ENCODE data around the gene UFL1.
"Not testable (repeated sequence)": the region's sequence is repeated elsewhere in the genome, so short reads cannot be mapped to it uniquely, and the experiment has no call there.

Gene UFL1

GRCh38 chr6:96545882-96546281 is 24.3 kb downstream of the UFL1 start:
- no peak for TF ChIP-seq CTCF (conservative IDR thresholded peaks at IDR 0.05)
- no peak for TF ChIP-seq ZFX (IDR thresholded peaks at IDR 0.05)
- H3K27ac ChIP-seq, result no peak overlapping the region

GRCh38 chr6:96547654-96548053 is 26.0 kb downstream of the UFL1 start:
- TF ChIP-seq CTCF (conservative IDR thresholded peaks at IDR 0.05), result no peak
- no peak for TF ChIP-seq ZFX (IDR thresholded peaks at IDR 0.05)
- H3K27ac ChIP-seq, result no peak overlapping the region

- TF ChIP-seq ZFX (IDR thresholded peaks at IDR 0.05) (no peak), CTCF (conservative IDR thresholded peaks at IDR 0.05) (no peak)
- no peak overlapping the region for H3K27ac ChIP-seq
Observed at GRCh38 chr6:96554558-96554957, 33.0 kb downstream of the UFL1 start.

- H3K27ac ChIP-seq, result not testable (repeated sequence)
Observed at GRCh38 chr6:96559740-96560139, 38.1 kb downstream of the UFL1 start.

- no peak within 1 kb of the TSS for H3K27ac ChIP-seq
- TF ChIP-seq CTCF (conservative IDR thresholded peaks at IDR 0.05), result no peak
- TF ChIP-seq ZFX (IDR thresholded peaks at IDR 0.05), result no peak
Observed at GRCh38 chr6:96562886-96563285, 41.3 kb downstream of the UFL1 start, which contains the start of gene FHL5. TSS of gene FHL5 (plus strand) at chr6:96563128. CDS start at chr6:96603614, 40,486 bp downstream.

GRCh38 chr6:96563853-96564252 is 42.2 kb downstream of the UFL1 start:
- TF ChIP-seq ZFX (IDR thresholded peaks at IDR 0.05) (no peak), CTCF (conservative IDR thresholded peaks at IDR 0.05) (no peak)
- H3K27ac ChIP-seq, result no peak overlapping the region

GRCh38 chr6:96570053-96570452 is 48.4 kb downstream of the UFL1 start:
- TF ChIP-seq CTCF (conservative IDR thresholded peaks at IDR 0.05) (no peak), ZFX (IDR thresholded peaks at IDR 0.05) (no peak)
- no peak overlapping the region for H3K27ac ChIP-seq

- TF ChIP-seq ZFX (IDR thresholded peaks at IDR 0.05) (no peak), CTCF (conservative IDR thresholded peaks at IDR 0.05) (no peak)
- H3K27ac ChIP-seq, result no peak overlapping the region
Observed at GRCh38 chr6:96571551-96571950, 49.9 kb downstream of the UFL1 start.
